ENCODE data around the gene BTF3.

GRCh38 chr5:73486119-73486899 is 11.9 kb upstream of the BTF3 start:
- TF ChIP-seq CTCF (conservative IDR thresholded peaks at IDR 0.05; ENCODE audit: low read depth in 2 of 2) (no peak), POLR2AphosphoS5 (IDR thresholded peaks at IDR 0.05; ENCODE audit: low read depth) (0 out of 2 replicates have a peak, but pooled peaks have one; percentile 20), EZH2 (IDR thresholded peaks at IDR 0.05; ENCODE audit: low read depth, unreplicated experiment) (no peak), CREB1 (CRISPR knock-in tag; IDR thresholded peaks at IDR 0.05; ENCODE audit: low read depth) (no peak)
